Epithelial cell of prostate (primary cell): ENCODE data around the gene IL22RA1.

Source experiments
- DNase-seq: peaks from one replicate; pipeline ENCODE4 v3.0.0-alpha.2; 2011; ENCODE audit warnings: low read depth, low spot score
- H3K27ac ChIP-seq: fragments of 450-650 bp; 2 replicates; pipeline ENCODE4 v1.5.1; 2017; ENCODE audit warnings: mild to moderate bottlenecking

IL22RA1 gene

DNA sequence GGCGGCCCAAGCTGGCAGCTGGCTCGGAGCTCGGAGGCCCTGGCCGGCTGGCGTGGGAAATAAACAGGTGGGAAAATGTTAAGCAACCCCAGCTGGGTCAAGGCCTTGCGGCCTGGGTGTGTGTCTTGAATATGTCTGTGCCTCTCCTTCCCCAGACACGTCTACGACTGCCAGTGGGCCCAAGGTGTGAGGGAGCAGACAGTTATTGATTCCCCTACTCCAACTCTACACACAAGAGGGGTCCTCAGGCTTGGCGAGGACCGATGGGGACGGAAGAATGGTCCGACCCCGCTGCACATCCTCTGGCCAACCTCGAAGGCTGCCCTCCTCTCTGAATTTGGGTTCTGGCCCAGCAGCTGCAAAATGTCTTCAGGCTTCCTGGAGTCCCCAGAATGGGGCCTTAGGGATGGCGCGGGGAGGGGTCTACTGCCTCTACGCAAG, 2.2 kb downstream of the IL22RA1 start:
- H3K27ac ChIP-seq = no peak overlapping the region
- no peak for DNase-seq

DNA sequence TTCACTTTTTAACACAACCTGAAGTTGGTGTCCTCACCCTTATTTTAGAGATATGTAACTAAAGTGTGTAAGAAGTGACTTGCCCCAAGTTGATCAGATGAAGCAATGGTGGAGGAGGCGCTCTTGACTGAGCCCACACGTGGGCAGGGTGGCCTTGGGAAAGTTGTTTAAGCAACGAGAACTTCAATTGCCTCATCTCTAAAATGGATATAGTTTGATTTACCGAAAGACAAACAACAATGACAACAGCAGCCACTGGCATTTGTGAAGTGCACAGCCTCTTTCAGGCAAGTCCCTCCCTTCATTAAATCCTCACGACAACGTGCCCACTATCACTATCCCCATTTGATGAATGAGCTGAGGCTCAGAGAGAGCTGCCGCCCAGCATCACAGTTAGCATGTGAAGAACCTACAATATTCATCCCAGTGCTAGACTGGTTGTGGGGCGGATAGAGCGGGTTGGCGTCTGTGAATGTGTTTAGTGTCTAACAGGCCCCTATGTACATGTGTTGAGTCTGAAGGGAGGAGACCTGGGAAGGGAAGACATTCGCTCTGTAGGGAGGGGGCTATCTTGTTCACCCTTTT, 3.0 kb downstream of the IL22RA1 start:
- H3K27ac ChIP-seq = no peak overlapping the region
- no peak for DNase-seq

DNA sequence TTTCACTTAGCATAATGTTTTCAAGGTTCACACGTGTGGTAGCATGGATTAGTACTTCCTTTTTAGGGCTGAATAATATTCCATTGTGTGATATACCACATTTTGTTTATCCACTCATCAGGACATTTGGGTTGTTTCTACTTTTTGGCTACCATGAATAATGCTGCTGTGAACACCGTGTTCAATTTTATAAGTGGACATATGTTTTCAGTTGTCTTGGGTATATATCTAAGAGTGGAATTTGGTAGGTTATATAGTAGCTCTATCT, 3.8 kb downstream of the IL22RA1 start:
- no peak overlapping the region for H3K27ac ChIP-seq
- no peak for DNase-seq

DNA sequence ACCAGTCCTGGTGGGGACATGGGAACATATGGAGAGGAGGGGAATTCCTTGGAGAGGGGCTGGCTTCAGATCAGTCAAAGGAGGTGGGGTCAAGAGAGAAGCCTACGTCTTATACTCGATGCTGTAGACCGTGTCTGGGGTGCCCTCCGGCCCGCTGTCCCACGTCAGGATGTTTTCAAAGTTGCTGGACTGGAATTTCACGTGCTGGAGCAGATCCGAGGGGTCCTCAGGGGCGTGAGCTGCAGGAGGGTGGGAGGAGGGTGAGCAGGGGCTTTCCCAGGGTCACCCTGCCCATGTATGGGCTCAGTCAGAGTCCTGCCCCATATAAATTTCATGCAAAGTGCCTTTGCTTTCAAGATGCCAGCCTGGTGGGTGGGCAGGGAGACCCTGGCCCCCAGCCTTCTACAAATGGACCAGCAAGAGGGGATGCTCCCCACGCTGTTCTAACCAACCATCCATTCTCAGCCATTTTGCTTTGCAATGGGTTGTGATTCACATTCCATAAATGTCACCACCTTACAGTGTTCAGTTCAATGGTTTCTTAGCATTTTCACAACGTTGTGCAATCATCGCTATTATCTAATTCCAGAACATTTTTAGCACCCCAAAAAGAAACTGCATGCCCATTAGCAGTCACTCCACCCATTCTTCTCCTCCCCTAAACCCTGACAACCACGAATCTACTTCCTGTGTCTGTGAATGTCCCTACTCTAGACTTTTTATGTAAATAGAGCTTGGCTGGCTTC, 4.3 kb downstream of the IL22RA1 start:
- no peak overlapping the region for H3K27ac ChIP-seq
- no peak for DNase-seq

DNA sequence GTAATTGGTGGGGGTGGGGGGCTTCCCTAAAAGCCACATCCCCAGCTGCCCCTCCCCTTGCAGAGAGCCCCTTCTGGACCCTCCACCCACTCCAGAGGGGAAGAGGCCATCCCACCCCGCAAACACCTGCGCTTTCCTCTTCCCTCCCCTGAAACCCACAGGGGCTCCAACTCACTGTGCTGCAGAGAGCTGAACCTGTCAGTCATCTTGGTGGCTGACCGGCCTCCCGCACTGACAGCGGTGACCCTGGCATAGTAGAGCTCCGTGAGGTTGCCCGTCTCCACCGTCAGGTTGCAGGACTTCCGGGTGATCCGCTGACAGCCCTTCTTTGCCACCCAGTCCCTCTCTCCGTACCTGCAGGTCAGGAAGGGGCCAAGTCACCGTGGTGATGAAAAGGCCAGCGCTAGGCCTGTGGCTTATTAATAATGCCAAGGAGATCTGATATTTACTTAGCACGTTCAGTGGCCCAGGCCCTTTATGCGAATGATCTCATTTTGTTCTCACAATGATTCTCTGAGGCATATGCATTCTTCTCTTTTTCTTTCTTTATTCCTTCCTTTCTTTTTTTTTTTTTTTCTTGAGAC, 5.9 kb downstream of the IL22RA1 start:
- no peak overlapping the region for H3K27ac ChIP-seq
- DNase-seq = no peak

DNA sequence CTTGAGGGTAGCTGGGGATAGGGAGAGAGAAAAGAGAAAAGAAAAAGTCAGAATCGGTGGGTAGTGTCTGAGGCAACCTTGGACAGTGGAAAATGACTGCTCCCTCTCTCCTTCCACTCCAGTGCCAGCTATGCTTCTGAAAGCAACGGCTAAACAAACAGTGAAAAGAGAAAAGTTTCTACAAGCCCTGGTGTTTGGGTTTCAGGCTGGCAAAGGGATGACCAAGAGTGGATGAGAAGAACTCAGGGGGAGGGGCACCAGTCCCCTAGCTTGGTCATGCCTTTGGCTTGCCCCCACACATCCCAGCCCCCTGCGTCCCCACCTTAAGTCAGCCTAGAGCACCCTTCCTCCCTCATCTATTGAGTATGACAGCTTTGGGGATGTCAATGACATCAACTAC, 8.6 kb downstream of the IL22RA1 start:
- no peak for DNase-seq
- no peak overlapping the region for H3K27ac ChIP-seq

DNA sequence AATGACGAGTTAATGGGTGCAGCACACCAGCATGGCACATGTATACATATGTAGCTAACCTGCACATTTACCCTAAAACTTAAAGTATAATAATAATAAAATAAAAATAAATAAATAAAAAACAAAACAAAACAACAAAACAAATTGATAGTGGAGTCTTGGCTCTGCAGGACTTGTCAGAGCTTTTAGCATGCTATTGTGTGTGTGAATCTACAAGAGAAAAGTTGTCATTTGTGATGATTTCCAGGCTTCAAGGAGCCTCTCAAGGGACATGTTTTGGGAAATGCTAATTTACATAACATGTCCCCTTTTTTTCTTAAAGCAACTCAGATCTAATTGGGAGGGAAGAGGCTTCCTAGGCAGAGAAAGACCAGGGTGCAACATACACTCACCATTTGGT, 9.1 kb downstream of the IL22RA1 start:
- no peak for DNase-seq
- no peak overlapping the region for H3K27ac ChIP-seq

DNA sequence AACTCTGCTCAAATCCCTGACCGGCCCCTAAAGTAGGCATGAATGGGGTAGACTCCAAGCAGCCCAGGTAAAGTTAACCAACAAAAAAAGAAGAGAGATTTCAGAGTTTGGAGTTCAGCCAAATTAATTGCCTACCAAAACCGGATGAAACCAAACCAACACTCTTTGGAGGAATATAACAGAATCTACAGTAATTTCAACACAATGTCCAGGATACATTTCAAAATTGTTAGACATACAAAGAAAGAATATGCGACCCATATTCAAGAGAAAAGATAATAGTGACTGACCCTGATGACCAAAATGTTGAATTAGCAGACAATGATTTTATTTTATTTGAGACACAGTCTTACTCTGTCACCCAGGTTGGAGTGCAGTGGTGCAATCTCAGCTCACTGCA, 12.6 kb downstream of the IL22RA1 start:
- DNase-seq = no peak
- no peak overlapping the region for H3K27ac ChIP-seq

DNA sequence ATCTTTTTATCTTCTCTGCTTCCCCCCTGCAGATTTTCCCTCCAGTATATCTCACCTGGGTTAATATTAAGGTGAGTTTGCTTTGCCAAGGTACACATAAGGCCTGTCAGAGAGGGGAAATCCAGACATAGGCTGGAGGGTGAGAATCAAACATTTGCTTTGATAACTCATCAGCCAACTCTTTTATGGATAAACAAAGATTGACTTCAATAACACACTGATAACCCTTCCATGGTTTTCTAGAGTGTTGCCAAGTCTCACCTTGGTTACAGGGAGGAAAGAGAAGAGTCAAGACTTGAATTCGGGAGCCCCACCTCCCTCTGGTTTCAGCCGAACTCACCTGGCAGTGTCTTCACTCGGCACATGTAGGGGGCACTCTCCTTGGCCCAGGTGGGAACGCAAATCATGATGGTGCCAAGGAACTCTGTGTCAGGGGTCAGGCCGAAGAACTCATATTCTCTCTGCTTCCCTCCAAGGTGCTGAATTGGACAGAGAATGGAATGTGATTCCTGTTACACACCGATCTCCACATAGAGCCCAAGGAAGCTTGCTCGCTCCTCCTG, 15.1 kb downstream of the IL22RA1 start:
- DNase-seq = no peak
- no peak overlapping the region for H3K27ac ChIP-seq

DNA sequence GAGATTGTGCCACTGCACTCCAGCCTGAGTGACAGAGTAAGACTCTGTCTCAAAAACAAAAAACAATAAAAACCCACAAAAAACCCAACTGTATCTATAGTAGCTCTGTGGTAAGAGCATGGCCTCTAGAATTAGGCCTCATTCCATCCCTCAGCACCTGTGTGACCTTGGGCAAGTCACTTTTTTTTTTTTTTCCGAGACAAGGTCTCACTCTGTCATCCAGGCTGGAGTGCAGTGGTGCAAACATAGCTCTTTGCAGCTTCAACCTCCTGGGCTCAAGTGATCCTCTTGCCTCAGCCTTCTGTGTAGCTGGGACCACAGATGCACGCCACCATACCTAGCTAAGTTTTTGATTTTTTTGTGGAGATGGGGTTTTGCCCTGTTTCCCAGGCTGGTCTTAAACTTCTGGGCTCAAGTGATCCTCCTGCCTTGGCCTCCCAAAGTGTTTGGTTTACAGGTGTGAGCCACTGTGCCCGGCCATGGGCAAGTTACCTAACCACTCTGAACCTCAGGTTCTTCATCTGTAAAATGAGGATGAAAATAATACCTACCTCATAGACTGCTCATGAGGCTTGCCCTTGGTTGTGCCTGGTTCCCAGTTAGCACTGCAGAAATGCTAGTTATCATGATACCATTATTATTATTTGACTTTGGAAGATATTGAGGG, 15.7 kb downstream of the IL22RA1 start:
- no peak overlapping the region for H3K27ac ChIP-seq
- DNase-seq = no peak

DNA sequence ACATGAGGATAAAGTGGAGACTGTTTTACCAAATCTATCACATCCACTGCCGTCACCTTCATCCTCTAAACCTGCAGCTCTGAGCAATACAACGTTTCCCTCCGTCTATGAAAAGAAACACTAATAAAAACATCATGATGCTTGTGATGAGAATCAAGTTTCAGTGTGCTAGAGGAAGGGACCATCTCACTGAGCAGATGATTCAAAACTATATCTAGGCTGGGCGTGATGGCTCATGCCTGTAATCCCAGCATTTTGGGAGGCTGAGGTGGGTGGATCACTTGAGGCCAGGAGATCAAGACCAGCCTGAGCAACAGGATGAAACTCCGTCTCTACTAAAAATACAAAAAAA, 16.3 kb downstream of the IL22RA1 start:
- DNase-seq = no peak
- no peak overlapping the region for H3K27ac ChIP-seq

DNA sequence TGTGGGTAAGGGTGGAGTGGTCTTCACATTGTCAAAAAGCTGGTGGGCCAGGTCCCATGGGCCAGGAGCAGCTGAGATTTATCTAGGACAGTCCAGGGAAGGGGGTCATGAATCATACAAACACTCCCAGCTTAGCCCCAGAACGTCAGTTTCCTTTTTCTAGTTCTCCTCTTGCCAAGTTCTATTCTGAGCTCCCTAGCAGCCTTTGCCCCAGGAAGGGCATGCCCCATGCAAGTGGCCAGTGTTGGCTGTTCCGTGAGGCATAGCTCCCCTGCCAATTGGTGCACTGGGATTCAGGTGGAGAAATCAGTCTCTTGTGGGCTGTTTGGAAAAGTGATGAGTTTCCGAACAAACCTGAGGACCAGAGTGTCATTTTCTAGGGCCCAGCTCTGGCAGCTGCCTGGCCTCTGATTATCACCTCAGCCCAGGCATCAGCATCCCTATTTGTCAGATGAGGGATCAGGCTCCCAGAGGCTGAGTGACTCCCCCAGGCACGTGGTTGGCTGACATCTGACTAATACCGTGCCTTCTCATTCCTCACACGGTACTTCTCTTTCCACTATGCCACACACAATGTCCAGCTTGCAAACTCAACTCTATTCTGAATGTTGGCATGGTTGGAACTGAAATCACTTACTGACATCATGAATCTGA, 16.8 kb downstream of the IL22RA1 start:
- DNase-seq = no peak
- H3K27ac ChIP-seq = no peak overlapping the region

DNA sequence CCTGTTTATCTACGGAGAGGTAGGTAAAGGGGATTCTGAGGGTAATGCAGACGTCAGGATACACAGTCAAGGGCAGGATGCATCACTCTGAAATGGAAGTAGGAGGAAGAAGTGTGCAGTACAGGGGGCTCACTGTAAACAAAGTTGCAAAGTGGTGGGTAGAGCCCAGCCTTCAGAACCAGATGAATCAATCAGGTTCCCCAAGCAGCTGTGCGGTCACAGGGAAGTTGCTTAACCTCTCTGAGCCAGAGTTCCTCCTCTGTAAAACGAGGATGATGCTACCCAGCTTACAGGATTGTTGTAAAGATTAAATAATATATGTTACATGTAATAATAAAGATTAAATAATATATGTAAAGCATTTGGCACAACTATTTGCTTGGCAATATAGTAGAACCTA, 17.5 kb downstream of the IL22RA1 start:
- H3K27ac ChIP-seq = no peak overlapping the region
- no peak for DNase-seq

DNA sequence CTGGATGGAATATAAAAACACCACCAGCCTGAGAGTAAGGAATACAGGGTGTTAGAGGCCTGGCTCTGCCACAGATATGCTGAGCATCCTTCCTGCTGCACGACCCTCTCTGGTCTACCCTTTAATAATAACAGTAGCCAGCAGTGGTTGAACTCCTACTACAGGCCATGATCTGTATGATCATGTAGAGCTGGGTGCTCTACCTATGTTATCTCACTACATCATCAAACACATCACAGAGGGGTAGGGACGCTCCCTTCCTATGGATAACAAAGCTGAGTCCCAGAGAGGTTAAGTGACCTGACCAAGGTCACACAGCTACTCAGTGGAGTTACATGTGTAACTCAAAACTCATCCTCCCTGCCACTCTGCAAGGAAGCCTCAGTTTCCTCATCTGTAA, 18.0 kb downstream of the IL22RA1 start:
- no peak overlapping the region for H3K27ac ChIP-seq
- DNase-seq = no peak

DNA sequence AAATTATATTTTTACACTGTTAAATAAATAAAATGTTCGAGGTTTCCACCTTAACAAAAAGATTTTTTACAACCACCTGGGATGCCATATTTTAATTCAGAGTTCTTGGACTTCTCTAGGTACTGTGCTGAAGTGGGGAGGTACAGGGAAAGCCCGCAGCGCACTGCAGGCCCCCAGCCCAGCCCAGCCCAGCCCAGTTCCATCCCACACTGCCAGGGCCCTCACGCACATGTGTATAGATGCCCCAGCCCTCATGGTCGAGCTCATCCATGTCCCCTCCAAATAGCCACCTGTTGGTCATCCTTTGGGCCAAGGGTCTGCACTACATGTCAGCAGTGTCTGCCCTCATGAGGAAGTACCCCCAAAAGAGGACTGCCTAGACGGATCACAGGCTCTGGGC, 19.3 kb downstream of the IL22RA1 start:
- no peak overlapping the region for H3K27ac ChIP-seq
- no peak for DNase-seq

DNA sequence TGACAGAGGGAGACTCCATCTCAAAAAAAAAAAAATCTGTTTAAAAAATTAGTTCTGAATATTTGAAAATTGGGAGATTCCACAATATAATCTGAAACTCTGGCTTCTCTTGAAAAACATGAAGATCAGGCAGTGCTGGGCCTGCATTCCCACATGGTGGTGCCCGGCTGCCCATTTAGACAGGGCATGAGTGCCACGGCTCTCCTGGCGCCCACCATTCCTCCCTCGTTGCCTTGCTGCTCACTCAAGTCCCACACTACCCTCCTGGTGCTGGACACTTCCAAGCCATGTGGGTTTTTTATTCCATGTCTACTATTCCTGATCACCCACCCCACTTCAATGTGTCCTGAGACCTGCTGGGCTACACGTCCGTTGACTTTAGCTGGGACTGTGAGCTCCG, 20.2 kb downstream of the IL22RA1 start:
- DNase-seq = no peak
- no peak overlapping the region for H3K27ac ChIP-seq

DNA sequence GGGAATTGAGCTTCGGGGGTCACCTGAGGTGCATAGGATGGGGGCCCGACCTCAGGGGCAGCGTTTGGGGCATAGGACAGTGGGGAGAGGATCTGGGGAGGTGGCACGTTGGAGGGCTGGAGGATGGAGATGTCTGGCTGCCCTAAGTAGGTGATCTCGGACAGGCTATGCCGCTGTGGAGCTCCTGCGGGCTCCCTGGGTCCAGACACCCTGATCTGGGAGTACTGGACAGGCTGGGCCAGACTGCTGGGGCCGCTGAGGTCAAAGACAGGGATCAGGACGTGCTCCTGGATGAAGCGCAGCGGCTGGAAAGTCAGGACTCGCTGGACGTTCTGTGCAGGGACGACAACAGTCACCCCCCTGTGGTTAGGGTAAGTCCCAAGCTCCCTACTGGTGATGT, 21.5 kb downstream of the IL22RA1 start:
- DNase-seq = no peak
- H3K27ac ChIP-seq = no peak overlapping the region

DNA sequence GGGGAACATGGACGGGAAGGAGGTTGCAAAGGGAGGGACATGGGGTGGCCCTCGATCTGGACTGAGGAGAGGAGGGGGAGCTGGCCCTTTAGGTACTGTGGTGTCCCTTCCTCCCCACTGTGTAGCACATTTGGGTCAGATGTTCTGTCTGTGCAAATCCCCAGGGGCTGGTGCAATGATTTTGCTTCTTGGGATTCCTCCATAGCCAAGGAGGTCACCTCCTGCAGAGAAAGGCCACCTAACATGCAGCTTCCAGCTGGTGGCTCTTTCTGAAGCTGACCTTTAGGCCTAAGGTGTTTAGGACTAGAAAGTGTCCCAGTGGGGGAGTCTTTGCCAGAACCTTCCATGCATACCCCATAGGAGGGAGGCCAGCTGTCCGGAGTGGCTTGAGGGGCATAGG, 22.0 kb downstream of the IL22RA1 start:
- DNase-seq = no peak
- peak overlapping the region; percentile 85 for H3K27ac ChIP-seq

DNA sequence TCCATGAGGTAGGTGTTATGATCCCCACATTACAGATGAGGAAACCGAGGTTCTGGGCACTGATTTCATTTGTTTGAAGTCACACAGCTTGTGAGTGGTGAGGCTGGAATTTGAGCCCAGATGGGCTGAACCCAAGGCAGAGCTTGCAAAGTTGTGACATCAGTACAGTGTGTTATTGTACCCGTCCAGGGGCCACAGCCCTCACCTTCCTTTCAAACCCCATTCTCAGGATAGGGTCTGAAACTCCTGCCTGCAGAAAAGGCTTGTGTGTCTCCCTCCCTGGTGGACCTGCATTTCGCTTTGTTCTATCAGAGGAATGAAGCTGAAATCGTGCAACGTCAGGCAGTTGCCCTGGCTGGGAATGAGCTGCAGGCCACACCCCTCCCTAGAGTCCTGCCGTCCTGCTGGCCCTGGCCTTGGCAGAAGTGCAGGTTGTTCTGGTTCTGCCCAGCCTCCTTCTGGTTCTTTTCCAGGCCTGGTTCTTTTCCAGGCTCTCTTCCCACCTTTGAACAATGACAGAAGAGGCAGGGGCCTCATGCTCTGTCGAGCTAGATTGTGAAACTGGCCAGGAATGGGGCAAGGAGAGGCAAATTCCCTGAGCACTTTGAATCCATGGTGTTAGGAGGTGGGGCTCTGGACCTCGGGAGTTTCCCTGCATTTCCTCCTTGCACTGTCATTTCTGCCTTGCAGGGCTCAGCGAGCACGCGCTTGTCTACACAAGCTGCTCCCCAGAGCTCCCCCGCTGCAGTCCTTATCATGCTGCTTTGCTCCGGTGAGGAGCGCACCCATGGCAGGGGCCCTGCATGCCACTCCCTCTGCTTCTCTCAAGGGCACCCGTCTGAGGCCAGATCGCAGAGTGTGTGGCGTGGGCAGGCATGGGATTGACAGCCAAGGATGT, 22.8 kb downstream of the IL22RA1 start:
- peak; percentile 29 for DNase-seq
- peak overlapping the region; percentile 85 for H3K27ac ChIP-seq

DNA sequence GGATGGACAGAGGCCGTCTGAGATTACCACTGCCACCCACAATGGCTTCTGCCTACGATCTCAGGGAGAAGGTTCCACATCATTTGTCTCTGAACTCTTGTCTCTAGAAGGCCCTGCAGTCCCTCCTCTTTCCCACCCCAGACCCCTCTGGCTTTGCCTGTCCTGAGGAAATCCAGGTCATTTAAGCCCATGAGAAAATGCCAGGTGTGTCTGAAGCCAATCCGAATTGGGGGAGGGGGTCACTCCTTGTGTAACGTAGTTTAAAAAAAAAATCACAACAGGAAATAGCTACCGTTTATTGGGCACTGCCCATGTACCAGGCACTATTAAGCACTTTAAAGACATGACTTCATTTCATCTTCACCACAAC, 23.5 kb downstream of the IL22RA1 start:
- H3K27ac ChIP-seq = peak overlapping the region; percentile 85
- DNase-seq = no peak
